Central memory CD8-positive, alpha-beta T cell (primary cell): Measurements from ENCODE around the gene CANT1.
"Not testable (repeated sequence)": the region's sequence is repeated elsewhere in the genome, so short reads cannot be mapped to it uniquely, and the experiment has no call there.

ENCODE experiments used
- ATAC-seq: fragments of 150-1000 bp; cut with Tn5 transposase; replicated peaks from 2 replicates; pipeline ENCODE4 v1.10.0; 2022; ENCODE audit warnings: mild to moderate bottlenecking, moderate FRiP score, moderate number of reproducible peaks; ENCODE audit not compliant: poor library complexity, severe bottlenecking; ENCODE audit errors: extremely low read depth
- DNase-seq, 2 donors: peaks; one replicate each; pipeline ENCODE4 v3.0.0; 2021; ENCODE audit warnings: low spot score in 2 of 2
- H3K27ac Mint-ChIP-seq: one replicate; pipeline ENCODE4 v1.8.0; 2022; ENCODE audit warnings: low read depth, mild to moderate bottlenecking, moderate library complexity, mixed read lengths
- H3K27me3 Mint-ChIP-seq: one replicate; pipeline ENCODE4 v1.8.0; 2022; ENCODE audit warnings: mixed read lengths
- H3K36me3 Mint-ChIP-seq: one replicate; pipeline ENCODE4 v1.8.0; 2022; ENCODE audit warnings: mild to moderate bottlenecking, moderate library complexity, mixed read lengths; ENCODE audit not compliant: insufficient read depth
- H3K4me1 Mint-ChIP-seq: one replicate; pipeline ENCODE4 v1.8.0; 2022; ENCODE audit warnings: mixed read lengths
- H3K4me3 Mint-ChIP-seq: one replicate; pipeline ENCODE4 v1.8.0; 2022; ENCODE audit warnings: mild to moderate bottlenecking, moderate library complexity, mixed read lengths
- H3K9me3 Mint-ChIP-seq: one replicate; pipeline ENCODE4 v1.8.0; 2022; ENCODE audit warnings: mixed read lengths

The CANT1 gene

GRCh38 chr17:78966123-78966813 is 43.3 kb downstream of the CANT1 start:
- H3K27me3 Mint-ChIP-seq, result no peaks in the 10 kb centered on the region
- no peak overlapping the region for H3K4me3 Mint-ChIP-seq
- no peak overlapping the region for H3K27ac Mint-ChIP-seq
- no peak for ATAC-seq
- peaks cover 4% of the 10 kb centered on the region for H3K4me1 Mint-ChIP-seq
- peaks cover 1% of the 10 kb centered on the region for H3K36me3 Mint-ChIP-seq
- no peak for DNase-seq
- no peaks in the 10 kb centered on the region for H3K9me3 Mint-ChIP-seq

- Mint-ChIP-seq H3K36me3 (peaks cover 1% of the 10 kb centered on the region), H3K4me3 (no peak overlapping the region), H3K27me3 (no peaks in the 10 kb centered on the region), H3K9me3 (no peaks in the 10 kb centered on the region), H3K4me1 (no peaks in the 10 kb centered on the region), H3K27ac (no peak overlapping the region)
- ATAC-seq, result no peak
- no peak for DNase-seq
Observed at GRCh38 chr17:78965491-78965924, 44.1 kb downstream of the CANT1 start.

- Mint-ChIP-seq H3K4me3 (no peak overlapping the region), H3K27ac (no peak overlapping the region), H3K4me1 (no peaks in the 10 kb centered on the region), H3K9me3 (no peaks in the 10 kb centered on the region), H3K27me3 (peaks cover 7% of the 10 kb centered on the region), H3K36me3 (no peaks in the 10 kb centered on the region)
- DNase-seq, result no peak
- no peak for ATAC-seq
Observed at GRCh38 chr17:78963378-78963777, 46.2 kb downstream of the CANT1 start.

- not testable (repeated sequence) for ATAC-seq, H3K4me1 Mint-ChIP-seq, DNase-seq, H3K4me3 Mint-ChIP-seq, H3K27ac Mint-ChIP-seq, H3K27me3 Mint-ChIP-seq, H3K9me3 Mint-ChIP-seq, H3K36me3 Mint-ChIP-seq
Observed at GRCh38 chr17:78962984-78963348, 46.6 kb downstream of the CANT1 start.

GRCh38 chr17:78962345-78962983 is 47.1 kb downstream of the CANT1 start:
- Mint-ChIP-seq H3K27me3 (peaks cover 7% of the 10 kb centered on the region), H3K9me3 (no peaks in the 10 kb centered on the region), H3K4me1 (no peaks in the 10 kb centered on the region), H3K27ac (no peak overlapping the region), H3K36me3 (no peaks in the 10 kb centered on the region), H3K4me3 (no peak overlapping the region)
- ATAC-seq (no peak), DNase-seq (no peak)

- Mint-ChIP-seq H3K4me1 (no peaks in the 10 kb centered on the region), H3K9me3 (no peaks in the 10 kb centered on the region)
Observed at GRCh38 chr17:78961571-78961970, 48.0 kb downstream of the CANT1 start.

GRCh38 chr17:78960928-78961327 is 48.6 kb downstream of the CANT1 start:
- Mint-ChIP-seq H3K9me3 (no peaks in the 10 kb centered on the region), H3K27me3 (peaks cover 14% of the 10 kb centered on the region), H3K4me3 (no peak overlapping the region), H3K27ac (no peak overlapping the region), H3K4me1 (no peaks in the 10 kb centered on the region), H3K36me3 (no peaks in the 10 kb centered on the region)
- ATAC-seq (no peak), DNase-seq (no peak)

More at GRCh38 chr17:78961571-78961970, 48.0 kb downstream of the CANT1 start:
- no peak for ATAC-seq
- no peak overlapping the region for H3K4me3 Mint-ChIP-seq
- peaks cover 8% of the 10 kb centered on the region for H3K27me3 Mint-ChIP-seq
- no peak overlapping the region for H3K27ac Mint-ChIP-seq
- no peak for DNase-seq
- H3K36me3 Mint-ChIP-seq, result no peaks in the 10 kb centered on the region

GRCh38 chr17:78959803-78960202 is 49.8 kb downstream of the CANT1 start:
- H3K4me1 Mint-ChIP-seq, result no peaks in the 10 kb centered on the region
- peaks cover 20% of the 10 kb centered on the region for H3K27me3 Mint-ChIP-seq
- no peak for ATAC-seq
- H3K9me3 Mint-ChIP-seq, result no peaks in the 10 kb centered on the region
- no peak overlapping the region for H3K4me3 Mint-ChIP-seq
- no peaks in the 10 kb centered on the region for H3K36me3 Mint-ChIP-seq
- no peak for DNase-seq
- H3K27ac Mint-ChIP-seq, result no peak overlapping the region

- no peak for DNase-seq
- H3K4me1 Mint-ChIP-seq, result no peaks in the 10 kb centered on the region
- H3K27ac Mint-ChIP-seq, result no peak overlapping the region
- ATAC-seq, result no peak
- H3K4me3 Mint-ChIP-seq, result no peak overlapping the region
- peaks cover 29% of the 10 kb centered on the region for H3K27me3 Mint-ChIP-seq
- H3K9me3 Mint-ChIP-seq, result no peaks in the 10 kb centered on the region
- no peaks in the 10 kb centered on the region for H3K36me3 Mint-ChIP-seq
Observed at GRCh38 chr17:78958641-78959127, 50.9 kb downstream of the CANT1 start.

- Mint-ChIP-seq H3K36me3 (no peaks in the 10 kb centered on the region), H3K27me3 (peaks cover 38% of the 10 kb centered on the region), H3K27ac (no peak overlapping the region), H3K4me1 (no peaks in the 10 kb centered on the region), H3K9me3 (no peaks in the 10 kb centered on the region), H3K4me3 (no peak overlapping the region)
- ATAC-seq (no peak), DNase-seq (no peak)
Observed at GRCh38 chr17:78957128-78957527, 52.4 kb downstream of the CANT1 start.

- no peaks in the 10 kb centered on the region for H3K4me1 Mint-ChIP-seq
- H3K9me3 Mint-ChIP-seq, result no peaks in the 10 kb centered on the region
Observed at GRCh38 chr17:78956254-78956653, 53.3 kb downstream of the CANT1 start.

GRCh38 chr17:78954684-78955083 is 54.9 kb downstream of the CANT1 start:
- Mint-ChIP-seq H3K4me1 (no peaks in the 10 kb centered on the region), H3K27ac (no peak overlapping the region), H3K9me3 (no peaks in the 10 kb centered on the region), H3K27me3 (peaks cover 38% of the 10 kb centered on the region), H3K4me3 (no peak overlapping the region), H3K36me3 (no peaks in the 10 kb centered on the region)
- no peak for ATAC-seq
- DNase-seq, result no peak

More at GRCh38 chr17:78956254-78956653, 53.3 kb downstream of the CANT1 start:
- Mint-ChIP-seq H3K36me3 (no peaks in the 10 kb centered on the region), H3K4me3 (no peak overlapping the region), H3K27me3 (peaks cover 38% of the 10 kb centered on the region), H3K27ac (no peak overlapping the region)
- DNase-seq (no peak), ATAC-seq (no peak)
